GM23248 (cell line): ENCODE results near the gene IQSEC3.
"Not testable (repeated sequence)": the region's sequence is repeated elsewhere in the genome, so short reads cannot be mapped to it uniquely, and the experiment has no call there.

ENCODE experiments used
- EZH2 ChIP-seq: fragments of 200-600 bp; sonication (generic); IDR thresholded peaks from 2 replicates; pipeline ENCODE4 v1.6.1; 2018; ENCODE audit warnings: antibody characterized with exemption, mild to moderate bottlenecking; ENCODE audit not compliant: insufficient read depth, poor library complexity, severe bottlenecking
- EZH2phosphoT487 ChIP-seq: fragments of 200-600 bp; sonication (generic); IDR thresholded peaks from 2 replicates; pipeline ENCODE4 v1.6.1; 2018; ENCODE audit warnings: antibody characterized with exemption, moderate library complexity, mild to moderate bottlenecking, low read depth; ENCODE audit not compliant: insufficient read depth

DNA sequence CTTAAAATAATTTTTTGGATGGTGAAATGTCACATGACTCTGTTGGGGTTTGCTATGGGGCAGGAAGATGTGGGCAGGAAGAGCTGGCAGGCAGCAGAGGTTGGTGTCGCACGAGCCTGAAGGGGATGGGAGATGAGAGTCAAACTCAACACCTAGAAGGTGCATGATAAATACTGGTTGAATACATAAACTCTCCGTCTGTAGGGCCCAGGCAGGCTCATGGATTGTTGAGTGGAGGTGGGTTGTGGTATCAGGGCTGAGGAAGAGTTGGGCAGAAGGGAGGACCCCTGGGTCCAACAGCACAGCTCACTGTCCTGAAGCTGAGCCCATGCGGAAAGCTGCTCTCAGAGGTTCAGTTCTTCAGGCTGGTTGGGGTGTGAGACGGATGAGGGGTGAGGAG lies 9.0 kb downstream of the IQSEC3 start:
- TF ChIP-seq EZH2, EZH2phosphoT487: not testable (repeated sequence)
